Hypothalamus (tissue), 51 donors: Measurements from ENCODE around the gene RGS14.

Experiments used
- DNase-seq, 51 donors: peaks; one replicate each; lab custom pipeline; 2025; lab: John Stamatoyannopoulos, UW

Gene RGS14

GRCh38 chr5:177357459-177358351, at the start of gene RGS14:
RGS14 (plus strand) TSS chr5:177357924; CDS start chr5:177358025, 101 bp downstream.
- DNase-seq = peak in 10 of 51 donors; percentile 11 to 33 (median 18)

- no peak for DNase-seq
These were observed 49.0 kb upstream of the RGS14 start for GRCh38 chr5:177308740-177309139.

DNA sequence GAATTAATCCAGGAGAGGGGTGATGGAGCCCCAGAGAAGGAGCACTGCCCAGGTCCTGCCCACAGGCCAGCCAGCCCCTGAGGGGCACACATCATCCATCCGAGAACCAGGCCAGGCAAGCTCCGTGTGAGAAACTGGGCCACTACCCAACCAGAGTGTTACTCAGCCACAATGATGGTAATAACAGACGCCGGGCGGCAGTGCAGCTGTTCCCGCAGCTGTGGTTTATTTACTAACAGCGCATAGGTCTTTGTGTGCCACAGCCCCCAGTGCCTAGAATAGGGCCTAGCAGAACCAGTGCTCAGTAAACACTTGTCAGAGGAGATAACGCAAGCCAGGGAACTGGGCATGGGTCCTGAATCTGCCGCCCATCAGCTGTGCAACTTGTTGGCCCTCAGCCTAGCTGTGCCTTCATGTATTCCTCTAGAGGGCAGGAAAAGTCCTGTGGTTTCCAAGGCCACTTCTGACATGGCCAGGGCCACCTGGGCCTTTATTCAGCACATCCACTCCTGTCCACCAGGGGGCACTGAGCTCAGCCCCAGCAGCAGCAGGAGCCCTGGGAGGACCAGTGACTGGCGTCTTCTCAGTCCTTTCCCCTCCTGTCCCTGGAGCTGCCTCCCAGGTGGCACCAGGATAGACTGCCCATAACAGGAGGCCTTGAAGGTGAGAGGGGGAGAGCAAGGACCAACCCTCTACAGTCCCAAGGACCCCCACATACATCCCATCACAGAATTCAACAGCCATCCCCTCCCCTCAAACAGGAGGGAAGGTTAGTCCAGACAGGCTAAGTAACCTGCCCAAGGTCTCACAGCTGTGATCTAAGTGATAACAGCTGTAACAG, 48.2 kb upstream of the RGS14 start:
- peak in 7 of 51 donors; percentile 14 to 31 (median 27) for DNase-seq

DNA sequence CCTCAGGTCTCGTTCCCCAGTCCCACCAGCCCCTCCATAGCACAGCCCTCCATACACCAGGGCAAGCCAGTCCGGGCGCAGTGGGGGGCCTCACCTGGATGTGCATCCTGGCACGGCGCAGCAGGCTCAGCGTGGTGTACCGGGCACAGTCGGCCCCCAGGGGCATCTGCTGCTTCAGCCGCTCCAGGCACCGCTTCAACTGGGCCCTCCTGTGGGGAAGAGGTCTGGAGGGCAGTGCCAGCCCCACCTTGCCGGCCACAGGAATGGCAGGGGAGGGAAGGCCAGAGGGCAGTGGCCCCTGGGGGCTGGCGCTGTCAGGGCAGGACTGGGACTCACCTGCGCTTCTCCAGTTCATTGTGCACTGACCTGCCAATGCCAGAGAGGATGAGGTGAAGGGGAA, 47.4 kb upstream of the RGS14 start:
- no peak for DNase-seq

DNA sequence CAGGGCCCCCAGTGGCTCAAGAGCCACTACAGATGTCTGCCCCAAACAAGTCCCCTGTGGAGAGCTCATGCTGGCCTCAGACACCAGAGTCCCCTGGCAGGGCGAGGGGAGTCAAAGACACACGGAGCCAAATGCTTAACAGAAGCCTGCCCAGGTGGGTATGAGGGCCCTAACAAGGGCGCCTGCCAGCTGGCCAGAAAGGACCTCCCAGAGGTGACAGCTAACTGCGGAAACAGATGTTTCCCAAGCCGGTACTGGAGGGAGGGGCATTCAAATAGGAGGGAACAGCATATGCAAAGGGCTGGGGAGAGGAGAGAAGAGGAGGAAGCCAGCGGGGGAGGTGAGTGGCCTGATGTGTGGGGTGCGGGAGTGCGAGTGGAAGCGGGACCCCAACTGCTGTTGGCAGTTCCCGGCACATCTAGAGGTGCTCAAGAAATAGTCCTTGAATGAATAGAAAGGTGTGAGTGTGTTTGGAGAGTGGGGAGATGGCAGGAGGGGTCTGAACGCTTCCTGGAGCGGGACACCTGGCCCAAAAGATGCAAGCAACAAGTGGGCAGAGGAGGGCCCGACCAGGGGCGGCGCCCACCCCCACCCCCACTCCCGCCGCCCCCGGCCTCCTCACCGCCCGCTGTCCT, 46.9 kb upstream of the RGS14 start:
- no peak for DNase-seq

GRCh38 chr5:177311392-177311722, 46.4 kb upstream of the RGS14 start:
- no peak for DNase-seq

GRCh38 chr5:177311723-177312648, 45.7 kb upstream of the RGS14 start, which contains the start of gene MXD3:
MXD3 (minus strand) TSS chr5:177311898; CDS start chr5:177311830, 68 bp downstream.
- DNase-seq = peak; percentile 2 to 94 (median 81)

GRCh38 chr5:177312649-177313181, 45.0 kb upstream of the RGS14 start:
- no peak for DNase-seq

GRCh38 chr5:177313561-177314259, 44.0 kb upstream of the RGS14 start:
- DNase-seq = no peak

- no peak for DNase-seq
These were observed 43.1 kb upstream of the RGS14 start for GRCh38 chr5:177314376-177315342.

- no peak for DNase-seq
These were observed 42.3 kb upstream of the RGS14 start for GRCh38 chr5:177315411-177315810.

- DNase-seq = no peak
These were observed 41.7 kb upstream of the RGS14 start for GRCh38 chr5:177316005-177316404.

GRCh38 chr5:177317959-177318377, 39.8 kb upstream of the RGS14 start:
- DNase-seq = peak in 34 of 51 donors; percentile 3 to 72 (median 40)

DNA sequence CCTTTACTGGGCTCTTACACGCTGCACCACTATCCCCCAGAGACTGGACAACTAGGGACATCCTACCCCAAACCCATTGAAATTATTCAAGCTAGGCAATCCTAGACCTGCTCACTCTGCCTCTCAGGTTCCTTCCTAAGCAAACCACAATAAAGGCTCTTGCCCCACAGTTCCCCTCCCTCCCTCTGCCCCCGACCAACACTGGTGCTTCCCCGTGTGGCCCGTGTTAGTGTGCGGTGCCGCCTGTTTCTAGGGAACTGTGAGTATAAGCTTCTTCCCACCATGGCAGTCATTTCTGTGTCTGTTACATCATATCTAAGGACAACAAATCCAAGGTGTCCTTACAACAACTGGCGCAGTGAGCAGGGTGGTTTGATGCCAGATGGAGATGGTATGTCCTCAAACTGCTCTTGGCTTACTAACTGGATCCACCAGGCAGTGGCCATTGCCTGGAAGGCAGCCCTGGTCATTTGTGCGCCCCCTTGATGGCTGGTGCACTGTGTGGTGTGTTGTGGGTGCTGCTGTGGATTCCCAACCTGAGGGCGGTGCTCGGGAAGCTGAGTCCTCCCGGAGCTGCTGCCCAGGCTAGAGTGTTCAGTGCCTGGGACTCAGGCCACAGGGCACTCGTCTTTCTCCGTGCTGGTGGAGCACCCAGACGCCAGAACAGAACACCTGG, 37.7 kb upstream of the RGS14 start:
- DNase-seq = no peak

GRCh38 chr5:177320879-177321278, 36.8 kb upstream of the RGS14 start:
- DNase-seq = no peak

DNA sequence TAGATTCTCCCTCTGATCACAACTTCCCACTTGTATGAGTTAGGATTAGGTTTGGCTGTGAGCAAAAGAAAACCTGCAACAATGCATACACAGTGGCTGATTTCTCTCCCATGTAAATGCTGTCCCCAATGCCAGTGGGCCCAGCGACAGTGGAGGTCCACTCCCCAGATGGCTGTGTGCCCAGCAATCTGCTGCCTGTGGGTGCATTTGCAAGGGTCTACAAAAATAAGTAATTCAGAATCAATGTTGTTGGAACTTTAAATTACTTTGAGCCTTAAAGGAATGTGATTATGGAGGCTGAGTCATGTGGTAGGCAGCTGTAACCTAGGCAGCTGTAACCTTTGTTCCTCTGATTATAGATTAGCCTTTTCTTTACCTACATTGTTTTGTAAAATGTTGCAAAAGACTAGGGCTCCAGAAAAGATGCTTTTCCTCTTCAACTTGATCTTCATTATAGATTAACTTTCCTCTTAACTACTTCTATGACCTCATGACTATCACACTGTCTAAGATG, 31.8 kb upstream of the RGS14 start:
- no peak for DNase-seq
